KMS-11 (cell line): ENCODE results near the gene TMEM80.

Experiments
- H2AFZ ChIP-seq: fragments of 200-600 bp; sonication (generic); 2 replicates; pipeline ENCODE4 v1.6.1; 2016; ENCODE audit warnings: antibody characterized with exemption, mixed run types, low read depth
- H3K27ac ChIP-seq: fragments of 200-600 bp; sonication (generic); 2 replicates; pipeline ENCODE4 v1.6.1; 2016; ENCODE audit warnings: mild to moderate bottlenecking, mixed run types
- H3K27me3 ChIP-seq: fragments of 200-600 bp; sonication (generic); 2 replicates; pipeline ENCODE4 v1.6.1; 2017; ENCODE audit warnings: mild to moderate bottlenecking, low read depth, mixed run types, moderate library complexity; ENCODE audit not compliant: insufficient read depth
- H3K36me3 ChIP-seq: fragments of 200-600 bp; sonication (generic); 2 replicates; pipeline ENCODE4 v1.6.1; 2017; ENCODE audit warnings: mild to moderate bottlenecking, mixed run types; ENCODE audit not compliant: insufficient read depth
- H3K4me1 ChIP-seq: fragments of 200-600 bp; sonication (generic); 2 replicates; pipeline ENCODE4 v1.6.1; 2016; ENCODE audit warnings: mild to moderate bottlenecking, low read depth, mixed run types; ENCODE audit not compliant: poor library complexity, severe bottlenecking
- H3K4me2 ChIP-seq: fragments of 200-600 bp; sonication (generic); 2 replicates; pipeline ENCODE4 v1.7.0; 2016; ENCODE audit warnings: mild to moderate bottlenecking, mixed run types
- H3K4me3 ChIP-seq: fragments of 200-600 bp; sonication (generic); IDR thresholded peaks from 2 replicates; pipeline ENCODE4 v1.6.1; 2017; ENCODE audit warnings: low read depth, low read length, mixed read lengths; ENCODE audit not compliant: insufficient read depth
- H3K79me2 ChIP-seq: fragments of 200-600 bp; sonication (generic); 2 replicates; pipeline ENCODE4 v1.6.1; 2016; ENCODE audit warnings: low read depth, mixed run types; ENCODE audit not compliant: insufficient read depth
- H3K9ac ChIP-seq: fragments of 200-600 bp; sonication (generic); 2 replicates; pipeline ENCODE4 v1.6.1; 2016; ENCODE audit warnings: mild to moderate bottlenecking, mixed run types
- H4K20me1 ChIP-seq: fragments of 200-600 bp; sonication (generic); 2 replicates; pipeline ENCODE4 v1.6.1; 2016; ENCODE audit warnings: mild to moderate bottlenecking, mixed run types; ENCODE audit not compliant: insufficient read depth
- TF ChIP-seq, protein P1 (sequence below): fragments of 200-600 bp; sonication (generic); conservative IDR thresholded peaks from 2 replicates; pipeline ENCODE4 v1.6.1; 2017; ENCODE audit warnings: low read depth, mild to moderate bottlenecking, antibody characterized with exemption, low read length, moderate library complexity, mixed read lengths

Gene TMEM80

DNA sequence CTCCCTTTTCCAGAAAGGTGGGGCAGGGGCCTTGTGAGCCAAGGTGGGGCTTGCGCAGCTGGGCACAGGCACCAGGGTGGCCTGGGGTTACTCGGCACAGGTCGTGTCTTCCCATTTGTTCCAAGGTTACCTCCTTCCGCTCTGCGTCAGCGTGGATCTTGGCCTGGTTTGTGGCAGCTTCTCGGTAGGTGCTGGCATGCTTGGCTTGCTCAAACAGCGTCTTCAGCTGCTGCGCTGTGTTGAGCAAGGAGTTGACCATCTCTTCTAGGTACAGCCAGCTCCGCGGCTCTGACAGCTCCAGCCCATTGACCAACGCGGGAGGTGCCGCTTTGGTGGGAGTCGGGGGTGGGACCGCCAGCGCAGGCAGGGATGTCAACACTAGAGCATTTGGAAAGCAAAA, 21.2 kb upstream of the TMEM80 start:
- Histone ChIP-seq H2AFZ (no peak overlapping the region), H3K9ac (no peak overlapping the region), H3K4me1 (peaks cover 6% of the 10 kb centered on the region), H3K79me2 (no peaks in the 10 kb centered on the region), H3K27me3 (no peaks in the 10 kb centered on the region), H4K20me1 (no peaks in the 10 kb centered on the region), H3K4me3 (no peak overlapping the region), H3K27ac (no peak overlapping the region), H3K36me3 (peaks cover 4% of the 10 kb centered on the region; the same call in 1 of the 2 replicates), H3K4me2 (no peak overlapping the region)
- TF ChIP-seq, protein P1, sequence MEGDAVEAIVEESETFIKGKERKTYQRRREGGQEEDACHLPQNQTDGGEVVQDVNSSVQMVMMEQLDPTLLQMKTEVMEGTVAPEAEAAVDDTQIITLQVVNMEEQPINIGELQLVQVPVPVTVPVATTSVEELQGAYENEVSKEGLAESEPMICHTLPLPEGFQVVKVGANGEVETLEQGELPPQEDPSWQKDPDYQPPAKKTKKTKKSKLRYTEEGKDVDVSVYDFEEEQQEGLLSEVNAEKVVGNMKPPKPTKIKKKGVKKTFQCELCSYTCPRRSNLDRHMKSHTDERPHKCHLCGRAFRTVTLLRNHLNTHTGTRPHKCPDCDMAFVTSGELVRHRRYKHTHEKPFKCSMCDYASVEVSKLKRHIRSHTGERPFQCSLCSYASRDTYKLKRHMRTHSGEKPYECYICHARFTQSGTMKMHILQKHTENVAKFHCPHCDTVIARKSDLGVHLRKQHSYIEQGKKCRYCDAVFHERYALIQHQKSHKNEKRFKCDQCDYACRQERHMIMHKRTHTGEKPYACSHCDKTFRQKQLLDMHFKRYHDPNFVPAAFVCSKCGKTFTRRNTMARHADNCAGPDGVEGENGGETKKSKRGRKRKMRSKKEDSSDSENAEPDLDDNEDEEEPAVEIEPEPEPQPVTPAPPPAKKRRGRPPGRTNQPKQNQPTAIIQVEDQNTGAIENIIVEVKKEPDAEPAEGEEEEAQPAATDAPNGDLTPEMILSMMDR: no peak

DNA sequence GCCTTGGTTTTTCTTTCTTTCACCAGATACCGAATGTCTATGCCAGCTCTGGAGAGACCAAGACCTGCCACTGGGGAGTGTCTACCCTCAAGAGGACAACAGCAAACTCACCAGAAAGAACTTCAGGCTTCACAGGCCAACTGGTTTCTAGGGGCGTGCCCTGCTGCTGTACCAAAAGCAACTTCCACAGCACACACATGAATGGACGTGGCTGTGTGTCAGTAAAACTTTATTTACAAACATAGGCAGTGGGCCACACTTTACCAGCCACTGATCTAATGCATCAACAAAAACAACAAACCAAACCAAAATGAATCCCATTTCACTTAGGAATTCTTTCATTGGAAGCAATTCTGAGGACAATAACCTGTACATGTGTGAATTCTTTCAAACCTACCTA, 17.3 kb upstream of the TMEM80 start:
- no peak overlapping the region for H3K4me2 ChIP-seq
- no peaks in the 10 kb centered on the region for H3K4me1 ChIP-seq
- H3K9ac ChIP-seq: no peak overlapping the region
- no peaks in the 10 kb centered on the region for H3K79me2 ChIP-seq
- H3K4me3 ChIP-seq: no peak overlapping the region
- no peak overlapping the region for H2AFZ ChIP-seq
- no peaks in the 10 kb centered on the region for H4K20me1 ChIP-seq
- H3K27me3 ChIP-seq: no peaks in the 10 kb centered on the region
- H3K36me3 ChIP-seq: peaks cover 4% of the 10 kb centered on the region; the same call in 1 of the 2 replicates
- H3K27ac ChIP-seq: no peak overlapping the region
- TF ChIP-seq, protein P1: no peak

DNA sequence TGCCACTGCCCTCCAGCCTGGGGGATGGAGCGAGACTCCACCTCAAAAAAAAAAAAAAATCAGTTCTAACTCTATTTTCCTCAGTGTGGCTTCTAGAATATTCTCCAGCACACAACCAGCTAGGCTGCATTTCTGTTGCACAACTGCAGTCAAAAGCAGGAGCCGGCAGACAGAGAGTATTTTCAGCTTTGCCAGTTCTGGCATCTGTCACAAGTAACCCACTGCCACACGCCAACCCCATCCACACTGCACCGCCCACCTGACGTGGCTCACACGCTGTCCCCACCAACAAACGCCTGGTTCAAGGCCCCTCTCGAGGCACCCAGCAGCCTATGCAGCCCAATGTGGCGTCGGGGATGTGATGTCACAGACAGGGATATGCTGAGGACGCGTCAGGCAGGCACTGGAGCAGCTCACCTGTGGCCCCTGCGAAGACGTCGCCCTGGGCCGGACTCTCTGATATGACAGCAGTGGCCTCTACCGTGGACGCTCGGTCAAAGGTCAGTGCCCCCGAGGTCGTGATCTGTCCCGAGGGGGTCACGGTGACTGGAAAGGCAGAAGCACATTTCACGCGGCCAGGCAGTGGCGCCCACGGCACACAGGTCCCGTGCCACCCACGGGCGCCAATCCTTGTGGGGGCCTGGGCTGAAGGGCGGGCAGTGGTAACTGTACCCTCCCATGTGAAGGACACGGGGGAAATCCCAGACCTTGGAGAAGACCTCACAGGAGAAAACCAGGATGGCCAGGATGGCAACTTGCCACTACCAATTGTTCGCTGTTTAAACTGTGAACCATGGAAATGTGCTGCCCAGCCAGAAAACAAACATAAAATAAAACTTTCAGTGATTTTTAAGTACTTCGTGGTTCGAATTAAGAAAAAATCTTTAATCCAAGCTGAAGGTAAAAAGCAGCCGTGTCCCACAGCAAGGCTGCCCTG, 16.1 kb upstream of the TMEM80 start:
- Histone ChIP-seq H3K9ac (no peak overlapping the region), H3K4me2 (no peak overlapping the region), H2AFZ (no peak overlapping the region), H3K4me3 (no peak overlapping the region), H3K27me3 (no peaks in the 10 kb centered on the region), H3K36me3 (no peaks in the 10 kb centered on the region), H3K27ac (no peak overlapping the region), H3K79me2 (no peaks in the 10 kb centered on the region), H4K20me1 (no peaks in the 10 kb centered on the region), H3K4me1 (no peaks in the 10 kb centered on the region)
- TF ChIP-seq, protein P1: no peak

DNA sequence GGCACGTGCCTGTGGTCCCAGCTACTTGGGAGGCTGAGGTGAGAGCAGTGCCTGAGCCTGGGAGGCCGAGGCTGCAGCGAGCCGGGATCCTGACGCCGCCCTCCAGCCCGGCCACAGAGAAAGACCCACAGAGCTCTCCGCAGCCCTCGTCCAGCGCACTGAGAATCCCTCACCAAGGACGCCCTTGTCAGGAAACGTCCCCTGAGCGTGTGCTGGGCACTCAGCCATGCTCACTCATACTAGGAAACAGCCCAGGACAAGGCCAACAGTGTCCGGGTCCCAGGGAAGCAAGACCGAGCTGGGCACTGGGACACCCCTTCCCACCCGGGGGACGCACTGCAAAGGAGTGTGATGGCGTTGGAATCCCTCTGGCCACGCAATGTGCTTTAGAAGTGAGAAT, 15.1 kb upstream of the TMEM80 start:
- no peak overlapping the region for H3K9ac ChIP-seq
- no peak overlapping the region for H2AFZ ChIP-seq
- no peaks in the 10 kb centered on the region for H4K20me1 ChIP-seq
- TF ChIP-seq, protein P1: no peak
- H3K36me3 ChIP-seq: no peaks in the 10 kb centered on the region
- H3K4me3 ChIP-seq: no peak overlapping the region
- no peak overlapping the region for H3K27ac ChIP-seq
- H3K27me3 ChIP-seq: no peaks in the 10 kb centered on the region
- no peaks in the 10 kb centered on the region for H3K4me1 ChIP-seq
- H3K4me2 ChIP-seq: no peak overlapping the region
- H3K79me2 ChIP-seq: no peaks in the 10 kb centered on the region
